GM12874 (cell line): ENCODE measurements around the gene C9orf72.

Source experiments
- TF ChIP-seq, protein P1 (sequence below): IDR thresholded peaks from 2 replicates; pipeline ENCODE4 v1.5.1; 2011; ENCODE audit warnings: low read depth, mild to moderate bottlenecking, control low read depth, low read length, moderate library complexity; ENCODE audit not compliant: insufficient read depth

Gene C9orf72

DNA sequence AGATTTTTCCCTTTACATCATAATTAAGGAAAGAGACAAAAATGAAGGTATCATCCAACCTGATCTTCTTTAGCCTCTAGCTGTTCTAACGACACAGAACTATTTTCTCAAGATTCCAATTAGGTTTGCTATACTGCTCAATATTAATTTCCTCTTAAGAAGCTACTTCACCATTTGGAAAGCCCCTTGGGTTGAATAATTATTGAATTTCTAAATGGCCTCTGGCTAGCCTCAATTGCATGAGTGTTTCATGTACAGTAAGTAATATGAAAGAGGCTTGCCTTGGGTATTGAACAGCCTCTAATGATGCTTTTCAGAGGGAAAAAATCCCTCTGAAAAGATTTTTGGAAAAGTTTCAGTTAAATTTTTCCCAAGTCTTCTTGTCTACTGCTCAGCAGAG lies 40.0 kb downstream of the C9orf72 start:
- TF ChIP-seq, protein P1, sequence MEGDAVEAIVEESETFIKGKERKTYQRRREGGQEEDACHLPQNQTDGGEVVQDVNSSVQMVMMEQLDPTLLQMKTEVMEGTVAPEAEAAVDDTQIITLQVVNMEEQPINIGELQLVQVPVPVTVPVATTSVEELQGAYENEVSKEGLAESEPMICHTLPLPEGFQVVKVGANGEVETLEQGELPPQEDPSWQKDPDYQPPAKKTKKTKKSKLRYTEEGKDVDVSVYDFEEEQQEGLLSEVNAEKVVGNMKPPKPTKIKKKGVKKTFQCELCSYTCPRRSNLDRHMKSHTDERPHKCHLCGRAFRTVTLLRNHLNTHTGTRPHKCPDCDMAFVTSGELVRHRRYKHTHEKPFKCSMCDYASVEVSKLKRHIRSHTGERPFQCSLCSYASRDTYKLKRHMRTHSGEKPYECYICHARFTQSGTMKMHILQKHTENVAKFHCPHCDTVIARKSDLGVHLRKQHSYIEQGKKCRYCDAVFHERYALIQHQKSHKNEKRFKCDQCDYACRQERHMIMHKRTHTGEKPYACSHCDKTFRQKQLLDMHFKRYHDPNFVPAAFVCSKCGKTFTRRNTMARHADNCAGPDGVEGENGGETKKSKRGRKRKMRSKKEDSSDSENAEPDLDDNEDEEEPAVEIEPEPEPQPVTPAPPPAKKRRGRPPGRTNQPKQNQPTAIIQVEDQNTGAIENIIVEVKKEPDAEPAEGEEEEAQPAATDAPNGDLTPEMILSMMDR, result no peak

- TF ChIP-seq, protein P1, result no peak
Measured at GRCh38 chr9:27532046-27532445, 41.2 kb downstream of the C9orf72 start.

GRCh38 chr9:27530915-27531755 lies 42.1 kb downstream of the C9orf72 start:
- TF ChIP-seq, protein P1, result no peak

DNA sequence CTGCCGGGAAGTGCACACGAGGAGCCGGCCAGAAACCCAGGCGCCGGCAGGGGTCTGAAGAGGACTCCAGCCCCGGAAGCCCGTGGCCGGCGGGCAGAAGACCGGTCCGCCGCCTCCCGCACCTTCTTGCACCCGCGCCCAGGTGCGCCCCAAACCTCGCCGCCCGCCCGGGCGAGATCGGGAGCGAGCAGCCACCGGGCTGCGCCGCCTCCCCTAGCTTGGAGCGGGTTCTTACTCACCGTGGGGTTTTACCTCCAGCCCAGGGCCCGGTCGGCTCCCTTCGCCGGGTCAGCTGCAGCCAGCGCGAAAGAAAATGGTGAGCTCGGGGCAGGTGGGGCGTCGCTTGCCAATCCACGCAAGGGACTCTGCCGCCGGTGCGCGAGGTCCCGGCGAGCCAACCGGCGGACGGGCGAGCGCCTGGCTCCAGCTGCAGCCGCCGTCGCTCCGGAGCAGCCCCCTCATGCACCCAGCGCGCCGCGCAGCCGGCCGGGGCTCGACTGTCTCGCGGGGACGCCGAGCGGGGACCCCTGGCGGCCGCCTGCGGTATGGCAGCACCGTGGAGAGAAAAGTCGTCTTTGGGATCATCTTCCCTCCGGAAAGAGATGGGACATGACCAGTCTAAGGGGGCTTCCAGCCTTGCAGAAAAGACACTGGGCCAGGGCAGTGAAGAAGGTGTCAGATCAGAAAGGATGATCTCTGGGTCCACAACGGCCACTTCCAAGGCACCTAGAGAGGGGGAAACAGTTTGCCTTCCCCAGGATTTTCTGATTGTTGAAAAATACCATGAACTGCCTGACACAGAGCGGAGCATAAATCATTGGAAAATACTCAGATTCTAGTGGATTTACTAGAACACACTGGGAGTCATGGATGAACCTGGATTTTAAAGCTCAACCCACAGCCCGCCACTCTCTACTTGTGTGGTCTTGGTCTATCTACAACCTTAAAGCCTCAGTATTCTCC lies 43.7 kb downstream of the C9orf72 start, which contains the start of gene MOB3B:
MOB3B (minus strand) TSS at position 499 of the 963 bp plus-strand sequence. CDS start 74,264 bp downstream, outside the sequence.
- TF ChIP-seq, protein P1, result peak; percentile 94

DNA sequence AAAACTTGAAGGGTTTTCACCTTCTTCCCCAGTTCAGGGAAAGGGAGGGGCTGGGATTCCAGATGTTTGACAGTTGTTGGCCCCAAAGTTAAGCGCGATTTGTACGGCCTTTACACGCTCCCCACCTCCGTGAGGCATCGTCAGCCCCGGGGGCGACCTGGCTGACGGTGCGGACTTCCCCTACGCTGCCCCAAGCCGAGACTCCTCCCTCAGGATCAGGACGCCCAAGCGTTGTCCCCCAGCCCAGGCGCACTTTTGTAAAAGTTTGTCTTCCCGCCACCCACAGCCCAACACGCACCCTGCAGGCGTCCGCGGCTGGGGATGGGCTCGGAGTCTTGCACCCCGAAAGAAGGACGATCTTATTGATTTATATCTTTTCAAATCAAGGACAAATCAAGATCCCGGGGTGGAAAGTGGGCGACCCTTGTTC lies 44.4 kb downstream of the C9orf72 start:
- TF ChIP-seq, protein P1, result no peak

- TF ChIP-seq, protein P1, result no peak
Measured at GRCh38 chr9:27528076-27528885, 45.0 kb downstream of the C9orf72 start.

DNA sequence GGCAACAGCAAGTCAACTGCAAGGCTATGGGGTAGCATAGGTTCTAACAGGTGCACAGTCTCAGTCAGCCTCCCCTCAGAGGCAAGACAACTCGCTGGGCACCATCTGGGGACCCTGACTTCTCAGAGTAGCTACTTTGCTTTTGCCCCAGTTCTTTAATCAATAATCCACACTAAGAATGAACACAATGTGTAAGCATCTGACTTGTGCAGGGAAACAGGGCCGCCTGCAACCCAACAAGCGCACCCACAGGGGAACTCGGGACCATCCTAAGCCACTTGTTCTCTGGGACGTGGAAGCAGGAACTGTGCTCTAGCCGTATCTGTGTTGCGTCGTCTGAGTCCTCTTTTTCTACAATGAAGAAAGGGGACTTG lies 45.6 kb downstream of the C9orf72 start:
- TF ChIP-seq, protein P1, result no peak
